T-helper 22 cell (primary cell): ENCODE data around the gene FOXF2.
"Not testable (repeated sequence)": the region's sequence is repeated elsewhere in the genome, so short reads cannot be mapped to it uniquely, and the experiment has no call there.

Experiments
- DNase-seq: peaks from one replicate; pipeline ENCODE4 v3.0.0-alpha.2; 2020; ENCODE audit warnings: low read depth

Gene FOXF2

GRCh38 chr6:1389369-1390132, at the start of gene FOXF2:
TSS of gene FOXF2 (plus strand) at chr6:1389576. CDS start at chr6:1389948, 372 bp downstream.
- no peak for DNase-seq

GRCh38 chr6:1346101-1346500, 43.3 kb upstream of the FOXF2 start:
- no peak for DNase-seq

GRCh38 chr6:1346558-1347091, 42.8 kb upstream of the FOXF2 start:
- DNase-seq = no peak

- no peak for DNase-seq
Observed at GRCh38 chr6:1347161-1347560, 42.2 kb upstream of the FOXF2 start.

GRCh38 chr6:1348675-1349074, 40.7 kb upstream of the FOXF2 start:
- no peak for DNase-seq

- DNase-seq = no peak
Observed at GRCh38 chr6:1349655-1350054, 39.7 kb upstream of the FOXF2 start.

- no peak for DNase-seq
Observed at GRCh38 chr6:1351381-1352008, 37.9 kb upstream of the FOXF2 start.

GRCh38 chr6:1355068-1355467, 34.3 kb upstream of the FOXF2 start:
- not testable (repeated sequence) for DNase-seq

- DNase-seq = not testable (repeated sequence)
Observed at GRCh38 chr6:1361717-1362116, 27.7 kb upstream of the FOXF2 start.

GRCh38 chr6:1362643-1363042, 26.7 kb upstream of the FOXF2 start:
- DNase-seq = no peak

- no peak for DNase-seq
Observed at GRCh38 chr6:1363298-1363697, 26.1 kb upstream of the FOXF2 start.

- no peak for DNase-seq
Observed at GRCh38 chr6:1363729-1364572, 25.4 kb upstream of the FOXF2 start.

- no peak for DNase-seq
Observed at GRCh38 chr6:1364791-1365190, 24.6 kb upstream of the FOXF2 start.

- no peak for DNase-seq
Observed at GRCh38 chr6:1365686-1366085, 23.7 kb upstream of the FOXF2 start.

- no peak for DNase-seq
Observed at GRCh38 chr6:1367771-1368170, 21.6 kb upstream of the FOXF2 start.

- DNase-seq = no peak
Observed at GRCh38 chr6:1368940-1369339, 20.4 kb upstream of the FOXF2 start.

- DNase-seq = not testable (repeated sequence)
Observed at GRCh38 chr6:1369695-1370094, 19.7 kb upstream of the FOXF2 start.

- no peak for DNase-seq
Observed at GRCh38 chr6:1371933-1372332, 17.4 kb upstream of the FOXF2 start.

- DNase-seq = no peak
Observed at GRCh38 chr6:1372690-1373089, 16.7 kb upstream of the FOXF2 start.

GRCh38 chr6:1376653-1377052, 12.7 kb upstream of the FOXF2 start:
- DNase-seq = no peak

GRCh38 chr6:1377526-1377925, 11.8 kb upstream of the FOXF2 start:
- DNase-seq = no peak
